MCF 10A (cell line): ENCODE results near the gene DUOXA1. TPM values are rescaled to one million over a fixed set of nuclear protein-coding genes. Genes with fewer than 3 reads are reported as not detected.
"Not testable (repeated sequence)": the region's sequence is repeated elsewhere in the genome, so short reads cannot be mapped to it uniquely, and the experiment has no call there.

Experiments
- BruUV-seq: library from RNA; stranded (reverse); fragments of 400-500 nt; replicated peaks from 2 replicates; lab custom pipeline; 2021; lab: Mats Ljungman, UMichigan
- CTCF ChIA-PET: fragments of 300-600 bp; sonication (Branson Sonifier 250); formaldehyde crosslinking; extraction: SDS; loops from one replicate; lab custom pipeline; 2021; ENCODE audit warnings: antibody characterized with exemption, inconsistent platforms; lab: Yijun Ruan, JAX
- POLR2A ChIA-PET: fragments of 300-600, 350-650 bp; sonication (Branson Sonifier 250); formaldehyde crosslinking; extraction: SDS; loops from one replicate; lab custom pipeline; 2020; ENCODE audit warnings: antibody characterized with exemption, inconsistent platforms; lab: Yijun Ruan, JAX
- DNase-seq: peaks from one replicate; pipeline ENCODE4 v3.0.0-alpha.2; 2018; ENCODE audit not compliant: unreplicated experiment
- H3K27ac Mint-ChIP-seq: one replicate; pipeline ENCODE4 v1.8.0; 2022; ENCODE audit warnings: mild to moderate bottlenecking, low read depth, mixed read lengths; ENCODE audit not compliant: unreplicated experiment
- H3K27me3 Mint-ChIP-seq: one replicate; pipeline ENCODE4 v1.8.0; 2022; ENCODE audit warnings: mixed read lengths; ENCODE audit not compliant: insufficient read depth, unreplicated experiment
- H3K36me3 Mint-ChIP-seq: one replicate; pipeline ENCODE4 v1.8.0; 2022; ENCODE audit warnings: mild to moderate bottlenecking, moderate library complexity, mixed read lengths; ENCODE audit not compliant: insufficient read depth, unreplicated experiment
- H3K4me1 Mint-ChIP-seq: one replicate; pipeline ENCODE4 v1.8.0; 2022; ENCODE audit warnings: mixed read lengths; ENCODE audit not compliant: insufficient read depth, unreplicated experiment
- H3K4me3 Mint-ChIP-seq: one replicate; pipeline ENCODE4 v1.8.0; 2022; ENCODE audit warnings: mild to moderate bottlenecking, moderate library complexity, mixed read lengths; ENCODE audit not compliant: unreplicated experiment
- H3K9me3 Mint-ChIP-seq: one replicate; pipeline ENCODE4 v1.8.0; 2022; ENCODE audit warnings: mixed read lengths; ENCODE audit not compliant: unreplicated experiment
- intact Hi-C: fragments of 100-400 bp; cut with micrococcal nuclease; formaldehyde crosslinking; loops from 2 replicates; pipeline ENCODE4 v1.14.1; 2022
- total RNA-seq: library from RNA; stranded (reverse); gene quantifications from 2 replicates; pipeline ENCODE4 v1.2.3, GENCODE V29; 2022
- TF ChIP-seq, protein P1 (sequence below): fragments of 200-600 bp; IDR thresholded peaks from one replicate; pipeline ENCODE4 v1.8.0; 2022; ENCODE audit warnings: antibody characterized with exemption, mild to moderate bottlenecking; ENCODE audit not compliant: unreplicated experiment

DUOXA1 gene
- total RNA-seq, 1 experiment from 2014 or later: 1.3 TPM

DNA sequence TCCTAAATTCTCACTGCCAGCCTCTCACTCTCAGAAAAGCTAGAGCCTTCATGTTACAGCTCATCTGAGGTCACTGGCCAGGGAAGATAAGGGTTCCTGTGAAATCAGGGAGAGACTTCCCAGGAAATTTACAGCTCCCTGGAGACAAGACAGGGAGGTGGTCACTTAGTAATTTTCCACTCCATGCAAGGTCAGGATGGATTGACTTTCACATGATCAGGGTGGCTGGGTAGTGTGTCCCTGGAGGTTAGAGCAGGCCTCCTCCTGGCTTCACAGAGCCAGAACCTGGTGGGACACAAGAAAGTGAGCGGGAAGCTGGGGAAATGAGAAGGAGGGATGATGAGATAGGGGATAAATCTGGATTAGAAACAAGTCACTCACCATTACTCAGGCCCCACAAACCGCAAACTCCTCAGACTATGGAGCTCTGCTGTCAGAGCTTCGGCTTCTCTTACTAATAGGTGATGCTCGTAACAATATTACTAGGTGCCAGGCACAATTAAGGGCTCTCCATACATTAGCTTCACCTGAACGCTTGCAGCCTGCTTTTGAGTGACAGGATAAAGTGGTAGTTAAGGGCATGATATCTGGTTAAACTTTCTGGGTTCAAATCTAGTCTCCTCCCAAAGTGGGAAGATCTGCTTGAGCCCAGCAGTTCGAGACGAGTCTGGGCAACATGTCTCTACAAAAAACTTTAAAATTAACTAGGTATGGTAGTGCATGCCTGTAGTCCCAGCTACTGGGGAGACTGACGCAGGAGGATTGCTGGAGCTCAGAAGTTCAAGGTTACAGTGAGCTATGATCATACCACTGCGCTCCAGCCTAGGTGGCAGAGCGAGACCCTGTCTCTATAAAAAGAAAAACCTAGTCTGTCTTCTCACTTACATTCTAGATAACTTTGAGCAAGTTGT, 40.6 kb downstream of the DUOXA1 start:
- CTCF ChIA-PET: interaction anchor here (1.1 to 1.9 kb wide), 2 partner anchors 29 to 121 kb away, joined by 3 to 9 read pairs; no protein-coding TSS in a partner anchor

DNA sequence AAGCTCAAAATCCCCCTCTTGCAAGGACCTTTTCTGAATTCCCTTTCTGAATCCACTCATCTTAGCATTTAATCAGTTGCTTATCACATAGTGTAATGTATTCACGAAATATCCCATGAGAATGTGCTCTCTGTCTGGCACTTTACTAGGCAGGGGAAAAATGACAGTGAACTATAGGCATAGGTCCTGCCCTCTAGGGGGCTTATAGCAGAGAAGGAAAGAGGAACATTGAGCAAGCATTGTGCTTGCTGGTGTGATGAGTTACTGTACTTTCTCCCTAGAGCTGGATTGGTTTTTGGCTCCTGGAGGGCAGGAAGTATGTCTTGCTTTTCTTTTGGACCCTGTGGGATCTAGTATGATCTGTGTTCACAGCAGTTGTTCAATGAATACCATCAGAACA, 42.2 kb downstream of the DUOXA1 start:
- no peak overlapping the region for H3K27ac Mint-ChIP-seq
- CTCF ChIA-PET: no interaction called here
- POLR2A ChIA-PET: no interaction called here
- H3K4me3 Mint-ChIP-seq: no peak overlapping the region
- BruUV-seq: no TSS peak
- H3K27me3 Mint-ChIP-seq: peaks cover 39% of the 10 kb centered on the region
- no peak for DNase-seq
- H3K4me1 Mint-ChIP-seq: peaks cover 8% of the 10 kb centered on the region
- intact Hi-C loops: no loop called here
- TF ChIP-seq, protein P1, sequence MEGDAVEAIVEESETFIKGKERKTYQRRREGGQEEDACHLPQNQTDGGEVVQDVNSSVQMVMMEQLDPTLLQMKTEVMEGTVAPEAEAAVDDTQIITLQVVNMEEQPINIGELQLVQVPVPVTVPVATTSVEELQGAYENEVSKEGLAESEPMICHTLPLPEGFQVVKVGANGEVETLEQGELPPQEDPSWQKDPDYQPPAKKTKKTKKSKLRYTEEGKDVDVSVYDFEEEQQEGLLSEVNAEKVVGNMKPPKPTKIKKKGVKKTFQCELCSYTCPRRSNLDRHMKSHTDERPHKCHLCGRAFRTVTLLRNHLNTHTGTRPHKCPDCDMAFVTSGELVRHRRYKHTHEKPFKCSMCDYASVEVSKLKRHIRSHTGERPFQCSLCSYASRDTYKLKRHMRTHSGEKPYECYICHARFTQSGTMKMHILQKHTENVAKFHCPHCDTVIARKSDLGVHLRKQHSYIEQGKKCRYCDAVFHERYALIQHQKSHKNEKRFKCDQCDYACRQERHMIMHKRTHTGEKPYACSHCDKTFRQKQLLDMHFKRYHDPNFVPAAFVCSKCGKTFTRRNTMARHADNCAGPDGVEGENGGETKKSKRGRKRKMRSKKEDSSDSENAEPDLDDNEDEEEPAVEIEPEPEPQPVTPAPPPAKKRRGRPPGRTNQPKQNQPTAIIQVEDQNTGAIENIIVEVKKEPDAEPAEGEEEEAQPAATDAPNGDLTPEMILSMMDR: no peak
- H3K9me3 Mint-ChIP-seq: no peaks in the 10 kb centered on the region
- no peaks in the 10 kb centered on the region for H3K36me3 Mint-ChIP-seq

More for the DNA sequence above, 40.6 kb downstream of the DUOXA1 start:
- intact Hi-C loops: no loop called here
- H3K36me3 Mint-ChIP-seq: no peaks in the 10 kb centered on the region
- H3K27me3 Mint-ChIP-seq: peaks cover 35% of the 10 kb centered on the region
- no peak for DNase-seq
- no TSS peak for BruUV-seq
- TF ChIP-seq, protein P1: no peak
- H3K4me3 Mint-ChIP-seq: no peak overlapping the region
- H3K9me3 Mint-ChIP-seq: no peaks in the 10 kb centered on the region
- POLR2A ChIA-PET: no interaction called here
- H3K27ac Mint-ChIP-seq: no peak overlapping the region
- H3K4me1 Mint-ChIP-seq: peaks cover 8% of the 10 kb centered on the region

DNA sequence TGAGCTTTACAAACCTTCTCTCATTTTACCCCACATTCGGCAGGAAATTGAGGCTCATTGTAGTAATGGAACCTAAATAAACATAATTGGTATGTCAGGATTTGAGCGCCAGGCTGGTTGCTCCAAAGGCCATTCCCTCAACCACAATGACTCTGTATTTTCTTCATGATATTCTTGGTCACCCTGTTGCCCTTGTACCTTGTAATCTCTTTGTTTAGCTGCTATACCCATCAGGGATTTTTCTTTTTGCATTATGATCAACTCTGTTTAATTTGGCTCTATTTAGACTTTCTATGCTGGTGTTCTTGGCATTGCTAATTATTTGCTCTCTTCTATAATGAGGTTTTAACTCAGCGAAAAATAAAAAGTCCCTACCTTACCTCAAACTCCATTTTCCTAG, 45.5 kb downstream of the DUOXA1 start:
- intact Hi-C loops: no loop called here
- TF ChIP-seq, protein P1: no peak
- Mint-ChIP-seq H3K27me3 (peaks cover 13% of the 10 kb centered on the region), H3K27ac (no peak overlapping the region), H3K9me3 (no peaks in the 10 kb centered on the region), H3K36me3 (no peaks in the 10 kb centered on the region), H3K4me3 (no peak overlapping the region), H3K4me1 (no peaks in the 10 kb centered on the region)
- BruUV-seq: no TSS peak
- DNase-seq: no peak
- ChIA-PET CTCF (interaction anchor here (0.6 to 1.7 kb wide), 2 partner anchors 34 to 46 kb away, joined by 3 to 5 read pairs; no protein-coding TSS in a partner anchor), POLR2A (interaction anchor here (0.9 kb wide), 1 partner anchor 503 kb away, joined by 3 read pairs; no protein-coding TSS in a partner anchor)

DNA sequence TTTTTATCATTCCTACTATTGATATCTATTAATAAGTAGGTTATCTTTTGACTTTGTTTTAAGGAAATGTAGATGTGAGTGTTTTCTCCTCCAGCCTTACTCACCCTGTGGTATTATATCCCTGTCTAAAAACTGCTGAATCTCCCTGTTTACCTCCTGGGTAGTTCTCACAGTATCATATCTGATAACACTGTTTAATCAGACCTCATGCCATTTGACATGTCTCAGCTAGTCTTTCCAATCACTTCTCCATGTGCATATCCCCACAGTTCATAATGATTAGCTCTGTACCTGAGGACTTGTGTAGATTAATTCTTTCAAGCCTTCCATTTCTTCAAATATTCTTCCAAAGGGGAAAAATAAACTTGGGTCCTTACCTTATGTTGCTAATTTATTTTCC, 46.5 kb downstream of the DUOXA1 start:
- intact Hi-C loops: no loop called here
- no peak overlapping the region for H3K4me3 Mint-ChIP-seq
- POLR2A ChIA-PET: interaction anchor here (0.9 kb wide), 1 partner anchor 504 kb away, joined by 3 read pairs; no protein-coding TSS in a partner anchor

DNA sequence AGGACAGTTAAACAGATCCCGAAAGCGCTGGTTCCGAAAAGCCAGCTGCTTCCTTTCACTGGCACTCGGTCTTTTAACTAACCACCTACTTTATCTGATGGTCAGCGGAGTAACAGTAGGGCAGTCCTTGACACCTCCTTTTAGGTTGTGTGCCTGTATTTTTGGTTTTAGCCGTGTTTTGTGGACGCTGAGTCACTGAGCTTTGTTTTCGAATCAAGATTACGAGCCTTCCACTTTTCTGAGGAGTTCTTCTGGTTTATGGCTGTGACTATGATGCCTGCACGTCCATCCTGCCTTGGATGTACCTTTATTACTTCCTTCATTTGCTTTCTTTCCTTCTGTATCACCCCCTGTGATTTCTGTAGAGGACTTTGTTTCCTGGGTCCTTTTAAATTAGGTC, 47.3 kb downstream of the DUOXA1 start:
- POLR2A ChIA-PET, intact Hi-C loops, H3K9me3 Mint-ChIP-seq, DNase-seq, H3K4me3 Mint-ChIP-seq, H3K27ac Mint-ChIP-seq, BruUV-seq, H3K36me3 Mint-ChIP-seq, H3K4me1 Mint-ChIP-seq: not testable (repeated sequence)
- CTCF ChIA-PET: interaction anchor here (1.1 kb wide), 1 partner anchor 36 kb away, joined by 4 read pairs; no protein-coding TSS in a partner anchor
- H3K27me3 Mint-ChIP-seq: peaks cover 13% of the 10 kb centered on the region

More for the DNA sequence above, 46.5 kb downstream of the DUOXA1 start:
- CTCF ChIA-PET: no interaction called here
- Mint-ChIP-seq H3K27me3 (peaks cover 13% of the 10 kb centered on the region), H3K36me3 (no peaks in the 10 kb centered on the region), H3K27ac (no peak overlapping the region), H3K9me3 (no peaks in the 10 kb centered on the region), H3K4me1 (no peaks in the 10 kb centered on the region)
- DNase-seq: no peak
- BruUV-seq: no TSS peak
- TF ChIP-seq, protein P1: no peak

DNA sequence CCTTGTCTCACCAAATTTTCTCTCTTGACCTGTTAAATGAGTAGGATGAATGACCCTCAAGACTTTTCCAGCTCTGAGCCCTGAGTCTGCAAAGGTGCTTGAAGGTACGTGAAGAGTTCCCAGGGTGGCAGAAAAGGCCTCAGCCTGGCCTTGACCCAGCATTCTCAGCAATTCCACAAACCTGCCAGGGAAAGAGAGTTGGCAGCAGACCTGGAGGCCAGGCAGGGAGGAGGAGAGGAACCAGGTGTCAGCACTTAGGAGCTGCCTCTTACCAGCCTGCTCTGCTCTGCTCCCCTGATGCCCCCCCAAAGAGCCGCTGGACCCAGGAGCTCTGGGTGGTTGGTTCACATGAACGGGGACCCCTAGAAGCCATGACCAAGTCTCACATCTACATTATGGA, 49.1 kb downstream of the DUOXA1 start:
- H3K9me3 Mint-ChIP-seq, DNase-seq, H3K4me3 Mint-ChIP-seq, H3K4me1 Mint-ChIP-seq, BruUV-seq, H3K27ac Mint-ChIP-seq, POLR2A ChIA-PET, intact Hi-C loops, H3K36me3 Mint-ChIP-seq: not testable (repeated sequence)
- CTCF ChIA-PET: interaction anchor here (0.6 to 0.8 kb wide), 2 partner anchors 16 to 319 kb away, joined by 3 read pairs; no protein-coding TSS in a partner anchor
- peaks cover 13% of the 10 kb centered on the region for H3K27me3 Mint-ChIP-seq
